ENCODE data around the gene CCDC171.

CCDC171 gene

GRCh38 chr9:15724016-15724415 is 171.2 kb downstream of the CCDC171 start:
- no peak for TF ChIP-seq CTCF (IDR thresholded peaks at IDR 0.05; ENCODE audit: control insufficient read depth, insufficient read depth, low read depth, low read length, missing control alignments)
- no peak for DNase-seq (ENCODE audit: low read depth)
- H3K4me3 ChIP-seq (ENCODE audit: control insufficient read depth, low read depth, low read length), result no peak overlapping the region

GRCh38 chr9:15724612-15725011 is 171.8 kb downstream of the CCDC171 start:
- no peak for DNase-seq (ENCODE audit: low read depth)
- no peak for TF ChIP-seq CTCF (IDR thresholded peaks at IDR 0.05; ENCODE audit: control insufficient read depth, insufficient read depth, low read depth, low read length, missing control alignments)
- H3K4me3 ChIP-seq (ENCODE audit: control insufficient read depth, low read depth, low read length), result no peak overlapping the region

GRCh38 chr9:15725953-15726352 is 173.1 kb downstream of the CCDC171 start:
- DNase-seq (ENCODE audit: low read depth), result peak; percentile 75
- H3K4me3 ChIP-seq (ENCODE audit: control insufficient read depth, low read depth, low read length), result no peak overlapping the region
- no peak for TF ChIP-seq CTCF (IDR thresholded peaks at IDR 0.05; ENCODE audit: control insufficient read depth, insufficient read depth, low read depth, low read length, missing control alignments)

DNA sequence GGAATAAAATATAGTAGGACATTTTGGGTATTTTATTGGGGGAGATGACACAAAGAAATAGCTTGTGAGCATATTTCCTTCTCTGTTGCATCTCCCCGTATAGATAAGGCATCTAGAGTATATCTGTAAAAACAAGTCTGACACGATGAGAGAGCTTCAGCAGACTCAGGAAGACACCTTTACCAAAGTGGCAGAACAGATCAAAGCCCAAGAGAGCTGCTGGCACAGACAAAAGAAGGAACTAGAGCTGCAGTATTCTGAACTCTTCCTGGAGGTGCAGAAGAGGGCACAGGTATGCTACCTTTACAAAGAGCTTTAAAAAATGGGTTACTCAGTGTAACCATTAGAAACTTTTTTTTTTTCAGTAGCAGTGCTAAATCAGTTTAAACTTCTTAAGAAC is 176.7 kb downstream of the CCDC171 start:
- DNase-seq (ENCODE audit: low read depth), result no peak
- no peak overlapping the region for H3K4me3 ChIP-seq (ENCODE audit: control insufficient read depth, low read depth, low read length)
- TF ChIP-seq CTCF (IDR thresholded peaks at IDR 0.05; ENCODE audit: control insufficient read depth, insufficient read depth, low read depth, low read length, missing control alignments), result no peak

GRCh38 chr9:15735083-15735857 is 182.4 kb downstream of the CCDC171 start:
- DNase-seq (ENCODE audit: low read depth), result peak; percentile 89

GRCh38 chr9:15736569-15736968 is 183.7 kb downstream of the CCDC171 start:
- no peak for TF ChIP-seq CTCF (IDR thresholded peaks at IDR 0.05; ENCODE audit: control insufficient read depth, insufficient read depth, low read depth, low read length, missing control alignments)
- no peak overlapping the region for H3K4me3 ChIP-seq (ENCODE audit: control insufficient read depth, low read depth, low read length)
- no peak for DNase-seq (ENCODE audit: low read depth)

More at GRCh38 chr9:15735083-15735857, 182.4 kb downstream of the CCDC171 start:
- TF ChIP-seq CTCF (IDR thresholded peaks at IDR 0.05; ENCODE audit: control insufficient read depth, insufficient read depth, low read depth, low read length, missing control alignments), result no peak
- no peak overlapping the region for H3K4me3 ChIP-seq (ENCODE audit: control insufficient read depth, low read depth, low read length)

Data from AG09309 (cell line).